ENCODE data around the gene CD79B. TPM values are rescaled to one million over a fixed set of nuclear protein-coding genes. Genes with fewer than 3 reads are reported as not detected.
A peak's percentile ranks its signal among the peaks of the same experiment; 100 is the strongest.

Gene CD79B
- total and polyA plus RNA-seq, 2 of the 8 experiments (the other 6 are each of a cell fraction or from before 2014, with no cell fraction given), result 1.5 to 3.9 TPM

- POLR2A ChIA-PET (ENCODE audit: partially characterized antibody), result interaction anchor here (0.8 kb wide), 1 partner anchor 9 kb away, joined by 3 read pairs; no protein-coding TSS in a partner anchor
Observed at GRCh38 chr17:63932721-63933120, 590 bp upstream of the CD79B start.

More at GRCh38 chr17:63932721-63933120, 590 bp upstream of the CD79B start:
- Histone ChIP-seq H3K79me1 (ENCODE audit: low read depth, low read length) (no peaks in the 10 kb centered on the region), H3K4me2 (ENCODE audit: insufficient read depth in 1 of 2, low read depth in 2 of 2, low read length in 2 of 2) (no peak overlapping the region), H4K91ac (replicated peaks; ENCODE audit: insufficient read length, low read length) (no peak overlapping the region), H3K23me2 (ENCODE audit: low read depth, low read length) (no peaks in the 10 kb centered on the region), H3K4me3 (ENCODE audit: extremely low read depth in 1 of 4, insufficient read depth in 2 of 4, low read depth in 3 of 4, low read length in 4 of 4) (no peak overlapping the region), H3K27me3 (replicated peaks in 1 of 4; ENCODE audit: control insufficient read depth in 3 of 4, extremely low read depth in 1 of 4, insufficient read depth in 3 of 4, low read length in 3 of 4) (no peaks in the 10 kb centered on the region), H3K14ac (ENCODE audit: insufficient read length) (no peak overlapping the region), H4K8ac (ENCODE audit: extremely low read depth, insufficient read depth, low read length) (peak overlapping the region; percentile 15; the same call in 1 of the 2 replicates), H3K36me3 (ENCODE audit: control insufficient read depth in 2 of 4, insufficient read depth in 4 of 4, low read length in 3 of 4) (no peaks in the 10 kb centered on the region), H3K9ac (replicated peaks in 1 of 4; ENCODE audit: extremely low read depth in 1 of 4, low read depth in 3 of 4, low read length in 3 of 4) (no peak overlapping the region), H4K5ac (ENCODE audit: insufficient read length, low read depth, low read length) (no peak overlapping the region), H2BK5ac (ENCODE audit: low read depth, low read length) (no peak overlapping the region), H3K18ac (ENCODE audit: extremely low read depth, low read length) (no peak overlapping the region), H3K4ac (replicated peaks; ENCODE audit: insufficient read length, low read depth, low read length) (no peak overlapping the region), H2BK15ac (ENCODE audit: low read length) (peak overlapping the region; percentile 95; the same call in 1 of the 2 replicates), H2BK12ac (ENCODE audit: low read depth, low read length) (no peak overlapping the region), H3K4me1 (replicated peaks in 1 of 4; ENCODE audit: control insufficient read depth in 3 of 4, insufficient read depth in 4 of 4, low read length in 3 of 4) (peaks cover 0 to 18% (median 12%) of the 10 kb centered on the region in 4 experiments; a peak in 6 of 7 replicates), H3K23ac (ENCODE audit: insufficient read length) (no peak overlapping the region), H2AFZ (ENCODE audit: low read length) (peak overlapping the region; percentile 41), H2BK20ac (ENCODE audit: low read length) (no peak overlapping the region), H3K79me2 (ENCODE audit: control insufficient read depth in 1 of 2, insufficient read depth in 2 of 2, low read length in 2 of 2) (no peaks in the 10 kb centered on the region), H2BK120ac (replicated peaks; ENCODE audit: low read depth, low read length) (no peak overlapping the region), H3K27ac (ENCODE audit: low read depth, low read length) (no peak overlapping the region), H2AK5ac (ENCODE audit: low read depth, low read length) (no peak overlapping the region), H3K56ac (replicated peaks; ENCODE audit: insufficient read length, low read depth, low read length) (no peak overlapping the region), H3K9me3 (ENCODE audit: insufficient read depth in 2 of 2, low read depth in 1 of 2, low read length in 1 of 2) (no peaks in the 10 kb centered on the region), H4K20me1 (replicated peaks in 1 of 2; ENCODE audit: control insufficient read depth in 1 of 2, insufficient read depth in 2 of 2, low read length in 2 of 2) (no peaks in the 10 kb centered on the region)
- WGBS, 2 experiments (ENCODE audit: extremely low coverage in 1 of 2, insufficient coverage in 1 of 2, insufficient read length in 1 of 2, insufficient replicate concordance in 2 of 2, low coverage in 1 of 2, low lambda C conversion rate in 2 of 2, missing lambda C conversion rate in 1 of 2), result 96% methylated on average over 4 of the region's 4 CpGs; no CpG with 5 or more reads in 1 of the 2 experiments
- TF ChIP-seq, protein P1, sequence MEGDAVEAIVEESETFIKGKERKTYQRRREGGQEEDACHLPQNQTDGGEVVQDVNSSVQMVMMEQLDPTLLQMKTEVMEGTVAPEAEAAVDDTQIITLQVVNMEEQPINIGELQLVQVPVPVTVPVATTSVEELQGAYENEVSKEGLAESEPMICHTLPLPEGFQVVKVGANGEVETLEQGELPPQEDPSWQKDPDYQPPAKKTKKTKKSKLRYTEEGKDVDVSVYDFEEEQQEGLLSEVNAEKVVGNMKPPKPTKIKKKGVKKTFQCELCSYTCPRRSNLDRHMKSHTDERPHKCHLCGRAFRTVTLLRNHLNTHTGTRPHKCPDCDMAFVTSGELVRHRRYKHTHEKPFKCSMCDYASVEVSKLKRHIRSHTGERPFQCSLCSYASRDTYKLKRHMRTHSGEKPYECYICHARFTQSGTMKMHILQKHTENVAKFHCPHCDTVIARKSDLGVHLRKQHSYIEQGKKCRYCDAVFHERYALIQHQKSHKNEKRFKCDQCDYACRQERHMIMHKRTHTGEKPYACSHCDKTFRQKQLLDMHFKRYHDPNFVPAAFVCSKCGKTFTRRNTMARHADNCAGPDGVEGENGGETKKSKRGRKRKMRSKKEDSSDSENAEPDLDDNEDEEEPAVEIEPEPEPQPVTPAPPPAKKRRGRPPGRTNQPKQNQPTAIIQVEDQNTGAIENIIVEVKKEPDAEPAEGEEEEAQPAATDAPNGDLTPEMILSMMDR (IDR thresholded peaks at IDR 0.05; ENCODE audit: control extremely low read depth in 1 of 3, insufficient read depth in 1 of 3, low read depth in 1 of 3, low read length in 3 of 3), result no peak
- peak; percentile 71; the same call in 1 of the 2 replicates for TF ChIP-seq KDM1A (IDR thresholded peaks at IDR 0.05; ENCODE audit: borderline replicate concordance, low read length)
- no peak for FAIRE-seq
- CTCF ChIA-PET (ENCODE audit: partially characterized antibody), result interaction anchor here (0.9 to 11.4 kb wide), 11 partner anchors 14 to 93 kb away, joined by 3 to 164 read pairs (median 6); partner anchors contain the start of genes CSHL1, GH1 and GH2
- DNase-seq (ENCODE audit: low read depth in 1 of 2, low spot score in 2 of 2), result no peak
